ENCODE results near the gene NLRP7.

NLRP7 gene

DNA sequence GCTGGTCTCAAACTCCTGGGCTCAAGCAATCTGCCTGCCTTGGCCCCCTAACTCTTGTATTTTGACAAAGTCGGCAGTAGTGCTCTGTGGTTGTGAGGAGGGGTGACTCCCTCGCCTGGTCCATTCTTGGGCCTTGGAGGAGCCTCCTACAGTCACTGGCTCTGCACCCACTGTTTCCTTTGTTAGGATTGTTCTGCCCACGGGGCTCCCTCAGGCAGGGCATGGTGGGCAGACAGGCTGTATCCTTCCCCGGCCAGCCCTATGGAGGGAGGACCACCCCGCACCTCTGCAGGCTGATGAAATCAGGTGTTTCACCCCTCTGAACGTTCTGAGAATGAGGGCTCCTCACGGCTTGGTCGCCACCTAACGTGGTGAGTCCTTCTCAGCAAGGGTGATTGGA, 64.1 kb downstream of the NLRP7 start:
- no peaks in the 10 kb centered on the region for H3K9me3 ChIP-seq (ENCODE audit: control insufficient read depth, low read length)
- H3K27me3 ChIP-seq (ENCODE audit: control insufficient read depth, insufficient read depth, low read length), result no peaks in the 10 kb centered on the region
- H3K79me2 ChIP-seq, result no peaks in the 10 kb centered on the region
- no peak overlapping the region for H2AFZ ChIP-seq
- no peak overlapping the region for H3K27ac ChIP-seq
- TF ChIP-seq, protein P1, sequence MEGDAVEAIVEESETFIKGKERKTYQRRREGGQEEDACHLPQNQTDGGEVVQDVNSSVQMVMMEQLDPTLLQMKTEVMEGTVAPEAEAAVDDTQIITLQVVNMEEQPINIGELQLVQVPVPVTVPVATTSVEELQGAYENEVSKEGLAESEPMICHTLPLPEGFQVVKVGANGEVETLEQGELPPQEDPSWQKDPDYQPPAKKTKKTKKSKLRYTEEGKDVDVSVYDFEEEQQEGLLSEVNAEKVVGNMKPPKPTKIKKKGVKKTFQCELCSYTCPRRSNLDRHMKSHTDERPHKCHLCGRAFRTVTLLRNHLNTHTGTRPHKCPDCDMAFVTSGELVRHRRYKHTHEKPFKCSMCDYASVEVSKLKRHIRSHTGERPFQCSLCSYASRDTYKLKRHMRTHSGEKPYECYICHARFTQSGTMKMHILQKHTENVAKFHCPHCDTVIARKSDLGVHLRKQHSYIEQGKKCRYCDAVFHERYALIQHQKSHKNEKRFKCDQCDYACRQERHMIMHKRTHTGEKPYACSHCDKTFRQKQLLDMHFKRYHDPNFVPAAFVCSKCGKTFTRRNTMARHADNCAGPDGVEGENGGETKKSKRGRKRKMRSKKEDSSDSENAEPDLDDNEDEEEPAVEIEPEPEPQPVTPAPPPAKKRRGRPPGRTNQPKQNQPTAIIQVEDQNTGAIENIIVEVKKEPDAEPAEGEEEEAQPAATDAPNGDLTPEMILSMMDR (IDR thresholded peaks at IDR 0.05), result no peak
- no peak overlapping the region for H3K4me2 ChIP-seq (ENCODE audit: low read length)
- no peak overlapping the region for H3K9ac ChIP-seq
- no peaks in the 10 kb centered on the region for H3K36me3 ChIP-seq (ENCODE audit: control insufficient read depth, insufficient read depth, low read length)
- H3K4me1 ChIP-seq, result no peaks in the 10 kb centered on the region
- no peak overlapping the region for H3K4me3 ChIP-seq (ENCODE audit: low read depth, low read length)

DNA sequence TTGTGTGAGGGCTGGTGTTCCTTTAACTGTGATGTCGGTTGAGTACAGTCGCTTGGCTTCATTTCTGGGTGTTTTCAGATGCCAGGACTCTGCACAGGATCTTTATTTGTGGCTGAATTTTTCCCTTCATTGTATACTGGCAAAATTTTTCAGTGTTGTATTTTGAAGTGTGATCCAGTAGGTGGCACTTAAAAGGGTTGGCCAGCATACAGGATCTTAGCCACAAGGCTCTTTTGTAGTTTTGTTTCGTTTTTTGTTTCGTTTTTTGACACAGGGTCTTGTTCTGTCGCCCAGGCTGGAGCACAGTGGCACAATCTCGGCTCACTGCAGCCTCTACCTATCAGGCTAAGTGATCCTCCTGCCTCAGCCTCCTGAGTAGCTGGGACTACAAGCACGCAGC, 64.6 kb downstream of the NLRP7 start:
- Histone ChIP-seq H3K9me3 (ENCODE audit: control insufficient read depth, low read length) (no peaks in the 10 kb centered on the region), H3K9ac (no peak overlapping the region), H3K4me1 (no peaks in the 10 kb centered on the region), H3K36me3 (ENCODE audit: control insufficient read depth, insufficient read depth, low read length) (no peaks in the 10 kb centered on the region), H3K79me2 (no peaks in the 10 kb centered on the region), H3K4me2 (ENCODE audit: low read length) (no peak overlapping the region), H3K4me3 (ENCODE audit: low read depth, low read length) (no peak overlapping the region), H3K27ac (no peak overlapping the region), H3K27me3 (ENCODE audit: control insufficient read depth, insufficient read depth, low read length) (no peaks in the 10 kb centered on the region), H2AFZ (no peak overlapping the region)
- TF ChIP-seq, protein P1 (IDR thresholded peaks at IDR 0.05), result no peak

DNA sequence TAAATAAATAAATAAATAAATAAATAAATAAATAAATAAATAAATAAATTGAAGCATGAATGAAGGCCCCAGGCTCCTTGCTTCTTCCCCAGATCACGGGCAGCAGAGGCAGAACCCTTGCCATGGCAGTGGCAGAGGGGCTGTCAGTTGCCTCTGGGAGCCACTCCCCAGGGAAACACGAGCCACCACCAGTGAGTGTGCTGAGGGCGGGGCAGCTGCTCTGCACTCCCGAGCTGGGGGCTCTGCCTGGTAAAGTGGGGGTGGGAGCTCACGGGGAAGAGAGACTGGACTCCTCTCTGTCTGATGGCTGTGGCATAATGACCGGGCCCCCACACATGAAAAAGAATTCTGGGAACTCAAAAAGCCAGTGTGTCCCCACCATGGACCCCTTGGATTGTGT, 65.4 kb downstream of the NLRP7 start:
- Histone ChIP-seq H3K9ac (no peak overlapping the region), H3K27me3 (ENCODE audit: control insufficient read depth, insufficient read depth, low read length) (no peaks in the 10 kb centered on the region), H3K4me2 (ENCODE audit: low read length) (no peak overlapping the region), H3K4me1 (no peaks in the 10 kb centered on the region), H3K9me3 (ENCODE audit: control insufficient read depth, low read length) (no peaks in the 10 kb centered on the region), H2AFZ (no peak overlapping the region), H3K4me3 (ENCODE audit: low read depth, low read length) (no peak overlapping the region), H3K79me2 (no peaks in the 10 kb centered on the region), H3K36me3 (ENCODE audit: control insufficient read depth, insufficient read depth, low read length) (no peaks in the 10 kb centered on the region), H3K27ac (no peak overlapping the region)
- TF ChIP-seq, protein P1 (IDR thresholded peaks at IDR 0.05), result no peak

DNA sequence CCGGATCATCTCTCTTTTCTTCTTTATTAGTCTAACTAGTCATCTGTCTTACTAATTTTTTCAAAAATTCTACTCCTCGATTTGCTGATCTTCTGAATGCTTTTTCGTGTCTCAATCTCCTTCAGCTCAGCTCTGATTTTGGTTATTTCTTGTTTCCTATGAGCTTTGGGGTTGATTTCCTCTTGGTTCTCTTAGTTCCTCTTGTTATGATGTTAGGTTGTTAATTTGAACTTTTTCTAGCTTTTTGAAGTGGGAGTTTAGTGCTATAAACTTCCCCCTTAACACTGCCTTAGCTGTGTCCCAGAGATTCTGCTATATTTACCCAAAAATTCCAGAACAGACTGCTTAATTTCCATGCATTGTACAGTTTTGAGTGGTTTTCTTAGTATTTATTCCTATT, 69.9 kb downstream of the NLRP7 start:
- Histone ChIP-seq H3K27me3 (ENCODE audit: control insufficient read depth, insufficient read depth, low read length) (no peaks in the 10 kb centered on the region), H2AFZ (no peak overlapping the region), H3K4me1 (no peaks in the 10 kb centered on the region), H3K9me3 (ENCODE audit: control insufficient read depth, low read length) (no peaks in the 10 kb centered on the region), H3K9ac (no peak overlapping the region), H3K4me3 (ENCODE audit: low read depth, low read length) (no peak overlapping the region), H3K4me2 (ENCODE audit: low read length) (no peak overlapping the region), H3K36me3 (ENCODE audit: control insufficient read depth, insufficient read depth, low read length) (no peaks in the 10 kb centered on the region), H3K27ac (no peak overlapping the region), H3K79me2 (no peaks in the 10 kb centered on the region)
- TF ChIP-seq, protein P1 (IDR thresholded peaks at IDR 0.05), result no peak

DNA sequence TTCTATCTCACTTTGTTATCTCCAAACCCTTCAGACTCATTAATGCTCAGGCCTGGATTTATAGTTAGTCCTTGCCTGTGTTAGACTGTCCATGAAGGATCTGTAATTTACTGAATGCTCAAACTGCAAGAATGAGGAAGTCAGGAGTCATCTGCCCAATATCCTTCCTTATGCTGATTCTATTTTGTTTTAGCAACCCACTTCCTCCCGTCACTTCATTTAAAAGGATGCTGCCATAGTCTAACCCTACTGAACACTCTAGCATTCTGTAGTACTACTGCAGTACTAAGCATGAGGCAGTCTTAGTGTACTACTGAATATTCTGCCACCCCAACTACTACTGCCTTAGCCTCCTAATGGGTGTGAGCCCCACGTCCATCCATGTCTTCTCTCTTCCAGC, 71.8 kb downstream of the NLRP7 start:
- H2AFZ ChIP-seq, result no peak overlapping the region
- TF ChIP-seq, protein P1 (IDR thresholded peaks at IDR 0.05), result no peak
- no peak overlapping the region for H3K27ac ChIP-seq
- no peaks in the 10 kb centered on the region for H3K79me2 ChIP-seq
- no peaks in the 10 kb centered on the region for H3K36me3 ChIP-seq (ENCODE audit: control insufficient read depth, insufficient read depth, low read length)
- no peak overlapping the region for H3K4me3 ChIP-seq (ENCODE audit: low read depth, low read length)
- no peak overlapping the region for H3K4me2 ChIP-seq (ENCODE audit: low read length)
- H3K9me3 ChIP-seq (ENCODE audit: control insufficient read depth, low read length), result no peaks in the 10 kb centered on the region
- no peak overlapping the region for H3K9ac ChIP-seq
- no peaks in the 10 kb centered on the region for H3K27me3 ChIP-seq (ENCODE audit: control insufficient read depth, insufficient read depth, low read length)
- H3K4me1 ChIP-seq, result no peaks in the 10 kb centered on the region
